CD4-positive, alpha-beta T cell treated with Interleukin-6 at 100 ng/mL for 8 hours (primary cell): ENCODE results near the gene THAP12.

Experiments used
- DNase-seq: peaks from one replicate; pipeline ENCODE4 v3.0.0-alpha.2; 2020; ENCODE audit warnings: mixed read lengths, low spot score

Gene THAP12

GRCh38 chr11:76376746-76377558 is 4.0 kb downstream of the THAP12 start:
- no peak for DNase-seq

GRCh38 chr11:76371170-76371569 is 9.8 kb downstream of the THAP12 start:
- no peak for DNase-seq

DNA sequence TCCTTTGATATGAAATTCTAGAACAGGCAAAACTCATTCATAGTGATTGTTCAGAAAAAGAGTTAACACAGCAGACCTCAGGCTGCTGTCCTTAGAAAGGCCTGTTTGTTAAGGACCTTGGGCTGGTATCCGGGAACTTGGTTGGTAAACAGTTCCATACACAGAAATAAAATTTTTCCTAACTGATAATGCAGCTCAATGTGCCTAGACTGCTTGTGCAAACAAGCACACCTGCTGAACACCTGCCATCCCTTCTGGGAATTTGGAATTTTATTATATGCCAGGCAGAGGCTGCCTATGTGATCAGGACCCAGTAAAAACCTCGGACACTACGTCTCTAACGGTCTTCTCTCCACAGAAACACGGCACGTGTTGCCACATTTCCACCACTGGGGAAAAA is 11.5 kb downstream of the THAP12 start:
- DNase-seq, result no peak

- DNase-seq, result no peak
Measured at GRCh38 chr11:76368490-76368889, 12.4 kb downstream of the THAP12 start.

DNA sequence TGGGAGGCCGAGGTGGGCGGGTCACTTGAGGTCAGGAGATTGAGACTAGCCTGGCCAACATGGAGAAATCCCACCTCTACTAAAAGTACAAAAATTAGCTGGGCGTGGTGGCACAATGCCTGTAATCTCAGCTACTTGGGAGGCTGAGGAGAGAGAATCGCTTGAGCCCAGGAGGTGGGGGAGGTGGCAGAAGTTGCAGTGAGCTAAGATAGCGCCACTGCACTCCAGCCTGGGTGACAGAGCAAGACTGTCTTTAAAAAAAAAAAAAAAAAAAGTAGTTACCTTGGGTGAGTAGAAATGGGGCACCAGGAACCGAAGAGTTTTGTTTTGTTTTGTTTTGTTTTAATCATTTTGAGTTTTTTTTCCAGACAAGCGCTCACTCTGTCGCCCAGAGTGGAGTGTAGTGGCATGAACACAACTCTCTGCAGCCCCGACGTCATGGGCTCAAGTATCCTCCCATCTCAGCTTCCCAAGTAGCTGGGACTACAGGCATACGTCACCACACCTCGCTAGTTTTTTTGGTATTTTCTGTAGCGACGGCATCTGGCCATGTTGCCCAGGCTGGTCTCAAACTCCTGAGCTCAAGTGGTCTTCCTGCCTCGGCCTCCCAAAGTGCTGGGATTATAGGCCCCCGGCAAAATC is 15.8 kb downstream of the THAP12 start:
- no peak for DNase-seq

DNA sequence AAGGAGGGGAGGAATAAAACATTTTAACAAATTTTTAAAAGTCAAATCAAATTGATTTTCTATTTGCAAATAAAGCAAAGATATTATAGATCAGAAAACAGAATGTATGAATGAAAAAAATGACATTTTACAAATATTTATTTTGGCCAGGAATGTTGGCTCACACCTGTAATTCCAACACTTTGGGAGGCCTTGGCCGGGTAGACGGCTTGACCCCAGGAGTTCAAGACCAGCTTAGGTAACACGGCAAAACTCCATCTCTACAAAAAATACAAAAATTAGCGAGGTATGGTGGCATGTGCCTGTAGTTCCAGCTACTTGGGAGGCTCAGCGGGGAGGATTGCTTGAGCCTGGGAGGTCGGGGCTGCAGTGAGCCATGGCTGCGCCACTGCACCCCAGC is 18.2 kb downstream of the THAP12 start:
- DNase-seq, result no peak

DNA sequence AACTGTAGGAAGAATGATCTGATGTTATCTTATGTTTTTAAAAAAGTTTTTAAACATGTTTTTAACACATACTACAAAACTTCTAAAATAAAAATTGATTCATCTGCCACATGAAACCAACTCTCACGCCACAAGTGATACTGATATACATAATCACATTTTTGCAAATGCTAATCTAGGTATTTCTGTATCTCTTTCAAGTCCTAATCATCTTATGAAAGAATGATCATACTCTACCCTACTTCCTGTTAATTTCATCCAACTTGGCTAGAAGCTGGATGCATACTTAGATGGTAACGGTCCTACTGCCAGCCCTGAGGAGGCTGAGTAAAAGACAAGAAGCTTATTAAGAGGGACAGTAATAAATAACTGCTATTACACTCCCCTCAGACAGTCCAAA is 19.2 kb downstream of the THAP12 start:
- no peak for DNase-seq

DNA sequence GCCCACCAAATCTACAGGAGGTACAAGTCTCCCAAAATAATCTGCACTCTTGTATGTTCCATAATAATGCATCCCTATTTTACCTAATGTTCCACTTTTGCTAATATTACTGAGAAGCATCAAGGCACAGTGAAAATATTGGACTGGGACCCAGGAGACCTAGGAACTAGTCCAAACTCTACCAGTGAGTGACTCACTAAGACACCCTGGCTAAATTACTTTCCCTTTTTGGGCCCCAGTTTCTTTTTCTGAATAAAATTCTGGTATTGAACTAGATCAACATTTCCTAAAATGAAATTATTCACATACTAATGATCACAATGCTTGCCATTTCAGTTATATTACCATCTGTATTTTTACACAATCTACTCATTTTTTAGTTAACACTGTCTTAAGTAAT is 19.6 kb downstream of the THAP12 start:
- no peak for DNase-seq

DNA sequence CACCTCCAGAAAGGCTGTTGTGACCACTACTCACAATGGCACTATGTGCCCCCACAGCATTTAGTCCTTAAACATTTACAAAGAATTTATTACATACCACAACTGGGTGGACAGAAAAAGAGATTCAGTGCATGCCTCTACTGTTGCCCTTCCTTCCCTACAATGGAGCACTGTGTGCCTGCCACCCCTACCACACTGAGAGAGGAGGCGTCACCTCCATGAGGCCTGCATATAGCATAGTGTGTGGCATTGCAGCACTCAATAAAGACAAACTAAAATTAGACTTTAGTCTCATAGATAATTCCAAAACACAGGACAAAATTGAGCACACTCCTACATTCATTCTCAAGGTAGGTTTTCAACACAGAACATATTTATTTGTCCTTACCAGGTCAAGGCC is 25.8 kb downstream of the THAP12 start:
- DNase-seq, result no peak

- DNase-seq, result no peak
Measured at GRCh38 chr11:76348348-76348747, 32.6 kb downstream of the THAP12 start.

- DNase-seq, result no peak
Measured at GRCh38 chr11:76347466-76347865, 33.5 kb downstream of the THAP12 start.

DNA sequence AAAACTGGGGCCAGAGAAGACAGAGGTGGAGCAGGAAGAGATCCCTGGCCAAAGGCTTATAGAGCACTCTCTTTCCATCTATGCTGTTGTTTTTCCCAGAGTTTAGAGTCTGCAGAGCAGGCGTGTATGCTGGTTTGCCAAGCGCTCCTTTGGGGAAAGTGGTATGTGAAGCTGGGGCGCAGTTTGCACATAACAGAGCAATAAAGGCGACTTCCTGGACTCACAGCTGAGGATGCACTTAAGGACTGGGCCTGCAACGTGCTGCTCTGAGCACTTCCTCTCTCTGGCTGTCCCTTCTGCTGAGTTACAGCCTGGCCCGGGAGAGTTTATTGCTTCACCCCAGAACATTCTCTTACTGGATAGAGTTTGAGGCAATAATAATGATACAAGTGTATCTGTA is 41.7 kb downstream of the THAP12 start:
- no peak for DNase-seq

GRCh38 chr11:76337923-76338322 is 43.0 kb downstream of the THAP12 start:
- DNase-seq, result no peak

GRCh38 chr11:76337469-76337868 is 43.5 kb downstream of the THAP12 start:
- no peak for DNase-seq

DNA sequence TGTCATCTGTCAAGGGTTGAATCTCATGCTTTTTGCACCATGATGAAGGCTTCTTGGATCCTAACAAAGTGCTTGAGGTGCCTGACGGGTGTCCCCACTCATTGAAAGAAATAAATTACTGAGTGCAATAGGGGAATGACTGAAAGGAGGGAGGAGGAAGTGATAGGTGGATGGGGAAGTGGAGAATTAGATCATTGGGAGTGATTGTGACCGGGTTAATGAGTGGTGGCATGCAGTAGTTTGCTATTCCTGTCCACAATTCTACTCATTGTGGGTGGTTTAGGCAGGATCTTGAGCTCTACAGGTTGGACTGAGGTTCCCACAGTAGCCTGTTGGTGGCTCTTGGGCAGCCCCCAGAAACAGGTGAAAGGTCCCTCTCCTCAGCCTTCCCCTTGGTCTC is 44.3 kb downstream of the THAP12 start:
- no peak for DNase-seq

- DNase-seq, result no peak
Measured at GRCh38 chr11:76335842-76336241, 45.1 kb downstream of the THAP12 start.

DNA sequence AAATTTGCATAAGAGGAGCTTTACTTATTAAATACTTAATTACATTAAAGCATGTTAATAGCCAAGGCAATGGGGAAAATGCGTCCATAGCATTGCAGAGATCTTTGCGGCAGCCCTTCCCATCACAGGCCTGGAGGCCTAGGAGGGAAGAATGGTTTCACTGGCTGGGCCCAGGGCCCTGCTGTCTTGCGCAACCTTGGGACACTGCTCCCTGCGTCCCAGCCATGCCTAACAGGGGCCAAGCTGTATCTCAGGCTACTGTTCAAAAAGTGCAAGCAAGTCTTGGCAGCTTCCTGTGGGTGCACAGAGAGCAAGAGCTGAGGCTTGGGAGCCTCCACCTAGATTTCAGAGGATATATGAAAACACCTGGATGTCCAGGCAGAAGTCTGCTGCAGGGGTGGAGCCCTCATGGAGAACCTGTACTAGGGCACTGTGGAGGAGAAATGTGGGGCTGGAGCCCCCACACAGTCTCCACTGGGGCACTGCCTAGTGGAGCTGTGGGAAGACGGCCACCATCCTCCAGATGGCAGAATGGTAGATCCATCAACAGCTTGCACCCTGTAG is 46.0 kb downstream of the THAP12 start:
- no peak for DNase-seq

DNA sequence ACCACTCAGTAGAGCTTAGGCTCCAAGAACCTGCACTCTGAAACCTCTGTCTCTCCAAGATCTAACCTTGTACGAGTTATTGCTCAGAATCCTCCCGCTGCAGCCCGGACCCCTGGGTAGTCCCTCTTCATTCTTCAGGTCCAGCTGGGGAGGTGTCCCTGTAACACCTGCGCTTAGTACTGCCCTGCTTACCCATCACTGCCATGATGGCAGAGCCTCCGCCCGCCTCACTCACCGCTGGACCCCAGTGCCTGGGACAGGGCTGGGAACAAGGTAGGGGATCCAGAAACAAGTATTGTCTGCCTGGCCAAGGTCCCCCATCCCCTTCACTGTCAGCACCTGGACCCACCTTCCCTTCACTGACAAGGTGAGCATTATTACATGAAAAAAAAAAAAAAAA is 50.3 kb downstream of the THAP12 start:
- no peak for DNase-seq

DNA sequence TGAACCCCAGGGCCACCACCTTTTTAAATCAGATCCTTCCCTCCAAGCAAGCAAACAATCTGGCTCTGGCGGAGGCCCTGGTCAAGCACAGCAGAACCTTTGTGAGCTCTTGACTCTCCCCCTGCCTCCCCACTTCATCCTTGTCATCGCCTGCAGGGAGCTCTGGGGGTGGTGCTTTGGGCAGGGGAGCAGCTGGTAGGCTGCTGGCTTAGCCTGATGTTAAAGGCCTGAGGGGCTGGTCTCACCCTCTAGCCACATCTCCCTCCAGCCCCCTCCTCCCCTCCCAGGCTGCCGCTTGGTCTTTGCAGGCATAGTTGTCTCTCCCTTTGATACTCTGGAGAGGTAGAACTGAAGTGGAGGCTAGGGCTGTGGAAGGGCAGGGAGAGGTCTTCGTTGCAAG is 50.9 kb downstream of the THAP12 start:
- DNase-seq, result no peak

DNA sequence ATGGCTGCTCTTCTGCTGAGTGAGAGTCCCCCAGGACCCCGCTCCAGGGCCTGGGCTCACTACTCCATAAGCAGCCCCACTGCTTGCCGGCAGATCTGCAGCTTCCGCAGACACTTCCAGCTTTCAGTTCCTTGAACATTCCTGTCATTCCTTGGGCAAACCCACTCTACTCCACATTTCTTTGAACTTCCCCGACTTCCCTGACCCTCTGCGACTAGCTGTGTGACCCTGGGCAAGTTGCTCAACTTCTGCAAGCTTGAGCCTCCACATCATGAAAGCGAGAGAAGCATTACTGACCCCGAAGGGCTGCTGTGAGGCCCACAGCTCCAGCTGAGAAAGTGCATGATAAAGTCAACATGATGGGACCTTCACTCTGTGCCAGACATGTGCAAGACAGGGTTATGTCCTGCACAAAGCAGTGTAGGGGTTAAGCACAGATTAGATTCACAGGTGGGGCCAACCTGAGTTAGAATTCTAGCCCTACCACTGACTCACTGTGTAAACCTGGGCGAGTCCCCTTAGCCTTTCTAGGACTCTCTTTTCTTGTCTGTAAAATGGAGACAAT is 51.8 kb downstream of the THAP12 start:
- no peak for DNase-seq

DNA sequence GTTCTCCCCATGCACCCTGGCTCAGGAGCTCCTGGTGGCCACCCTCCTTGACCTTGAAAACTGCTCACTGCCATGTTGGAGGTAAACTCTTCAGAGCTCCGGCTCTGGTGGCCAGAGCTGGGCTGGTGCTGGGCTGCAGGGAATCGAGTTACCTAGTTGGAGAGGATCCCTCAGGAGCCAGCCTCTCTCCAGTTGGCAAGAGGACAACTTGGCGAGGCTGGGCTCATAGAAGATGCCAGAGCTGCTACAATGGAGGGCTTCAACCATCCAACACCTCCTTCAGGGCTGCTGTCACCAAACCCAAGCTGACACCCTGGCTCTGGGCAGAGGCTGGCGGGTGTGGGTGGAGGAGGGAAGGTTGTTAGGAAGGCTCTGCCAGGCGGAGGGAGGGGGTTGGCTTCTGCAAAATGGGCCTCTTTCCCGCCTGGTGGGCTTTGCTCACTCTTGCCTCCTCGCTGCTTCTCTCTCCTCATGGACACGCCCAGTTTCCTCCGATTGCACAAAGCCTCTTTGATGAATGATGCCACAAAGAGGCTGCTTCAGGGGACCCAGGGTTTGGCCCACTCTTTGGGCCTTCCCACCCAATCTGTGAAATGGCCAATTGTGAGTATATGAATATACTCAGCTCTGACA is 53.1 kb downstream of the THAP12 start:
- no peak for DNase-seq

DNA sequence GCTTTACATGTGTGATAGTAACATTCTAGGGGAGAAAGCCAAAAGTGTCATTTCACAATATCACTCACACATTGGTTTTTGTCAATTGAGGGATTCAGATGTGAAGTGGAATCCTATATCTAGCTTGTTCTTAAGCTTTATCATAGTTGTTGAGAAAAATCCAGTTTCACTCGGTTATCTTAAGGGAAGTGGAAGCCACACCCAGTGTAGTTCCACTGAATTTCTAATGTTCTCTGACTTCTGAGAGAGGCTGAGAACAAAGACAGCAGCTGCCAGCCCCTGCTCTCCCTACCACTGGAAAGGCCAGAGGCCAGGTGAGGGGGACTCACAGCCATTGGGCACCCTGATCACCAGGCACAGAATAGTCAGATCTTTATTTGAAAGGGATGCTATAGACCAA is 53.7 kb downstream of the THAP12 start:
- no peak for DNase-seq

GRCh38 chr11:76325185-76325584 is 55.7 kb downstream of the THAP12 start:
- DNase-seq, result no peak
